GM18511 (cell line): Measurements from ENCODE around the gene ZNF70.
"Not testable (repeated sequence)": the region's sequence is repeated elsewhere in the genome, so short reads cannot be mapped to it uniquely, and the experiment has no call there.

Source experiments
- ATAC-seq: cut with Tn5 transposase; IDR thresholded peaks from one replicate; pipeline ENCODE4 v1.9.1; 2021; ENCODE audit warnings: mild to moderate bottlenecking, moderate library complexity; ENCODE audit not compliant: unreplicated experiment

Gene ZNF70

DNA sequence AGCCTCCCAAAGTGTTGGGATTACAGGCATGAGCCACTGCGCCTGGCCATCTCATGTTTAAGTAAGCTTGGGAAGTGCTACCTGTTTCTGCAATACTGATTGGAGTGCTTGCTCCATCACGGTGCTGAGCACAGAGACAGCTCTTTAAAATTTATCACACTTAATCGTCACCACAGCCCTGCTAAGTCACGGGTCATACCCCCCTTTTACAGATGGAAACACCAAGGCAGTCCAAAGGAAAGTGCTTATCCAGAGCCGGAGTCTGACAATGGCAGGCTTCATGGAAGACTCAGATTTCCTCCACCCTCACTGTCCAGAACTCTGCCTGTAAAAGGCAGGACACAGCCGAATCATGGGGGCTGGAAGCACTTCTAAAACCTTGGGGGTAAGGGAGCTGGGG lies 9.1 kb upstream of the ZNF70 start:
- ATAC-seq: no peak

DNA sequence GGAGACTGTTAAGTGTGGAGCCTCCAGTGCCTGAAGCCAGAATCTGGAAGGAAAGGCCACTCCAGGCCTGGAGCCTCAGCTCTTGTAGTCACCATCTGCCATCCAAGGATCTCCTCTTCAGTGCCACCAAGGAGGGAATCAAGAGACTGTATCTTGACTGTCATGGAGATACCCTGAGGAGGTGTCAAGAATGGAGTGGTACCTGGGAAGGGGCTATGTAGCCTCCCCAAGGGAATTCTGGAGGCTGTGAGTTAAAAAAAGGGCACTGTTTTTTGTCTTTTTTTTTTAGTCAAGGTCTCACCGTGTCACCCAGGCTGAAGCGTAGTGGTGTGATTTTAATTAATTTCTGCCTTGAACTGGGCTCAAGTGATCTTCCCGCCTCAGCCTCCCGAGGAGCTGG lies 8.7 kb upstream of the ZNF70 start:
- ATAC-seq: no peak

DNA sequence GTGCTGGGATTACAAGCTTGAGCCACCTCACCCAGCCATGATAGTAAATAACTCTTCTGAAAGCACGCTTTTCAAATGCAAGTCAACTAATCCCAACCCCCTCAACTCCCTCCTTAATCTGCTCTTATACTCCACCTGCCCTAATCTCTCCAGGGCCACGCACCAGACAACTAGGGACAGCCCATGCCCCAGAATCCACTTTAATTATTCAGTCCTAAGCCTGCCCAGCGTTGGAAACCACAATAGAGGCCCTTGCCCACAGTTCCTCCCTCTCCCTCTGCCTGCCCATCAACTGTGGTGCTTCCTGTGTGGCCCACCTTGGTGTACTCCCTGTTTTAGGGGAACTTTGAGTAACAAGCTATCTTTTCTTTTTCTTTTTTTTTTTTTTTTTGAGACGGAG lies 6.0 kb upstream of the ZNF70 start:
- ATAC-seq: no peak

DNA sequence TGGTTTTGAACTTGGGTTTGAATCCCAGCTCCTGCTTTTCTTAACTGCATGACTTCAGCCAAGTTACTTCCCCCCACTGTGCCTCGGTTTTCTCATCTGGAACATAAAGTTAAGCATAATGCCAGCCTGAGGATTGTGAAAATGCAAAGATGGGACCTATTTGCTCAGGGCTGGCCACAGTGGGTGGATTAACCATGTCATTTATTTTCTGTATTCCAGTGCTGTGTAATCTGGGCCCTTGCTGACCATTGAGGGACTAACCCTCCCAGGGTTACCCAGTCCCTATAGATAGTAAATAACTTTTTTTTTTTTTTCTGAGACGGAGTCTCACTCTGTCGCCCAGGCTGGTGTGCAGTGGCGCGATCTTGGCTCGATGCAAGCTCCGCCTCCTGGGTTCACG lies 4.8 kb upstream of the ZNF70 start:
- no peak for ATAC-seq

DNA sequence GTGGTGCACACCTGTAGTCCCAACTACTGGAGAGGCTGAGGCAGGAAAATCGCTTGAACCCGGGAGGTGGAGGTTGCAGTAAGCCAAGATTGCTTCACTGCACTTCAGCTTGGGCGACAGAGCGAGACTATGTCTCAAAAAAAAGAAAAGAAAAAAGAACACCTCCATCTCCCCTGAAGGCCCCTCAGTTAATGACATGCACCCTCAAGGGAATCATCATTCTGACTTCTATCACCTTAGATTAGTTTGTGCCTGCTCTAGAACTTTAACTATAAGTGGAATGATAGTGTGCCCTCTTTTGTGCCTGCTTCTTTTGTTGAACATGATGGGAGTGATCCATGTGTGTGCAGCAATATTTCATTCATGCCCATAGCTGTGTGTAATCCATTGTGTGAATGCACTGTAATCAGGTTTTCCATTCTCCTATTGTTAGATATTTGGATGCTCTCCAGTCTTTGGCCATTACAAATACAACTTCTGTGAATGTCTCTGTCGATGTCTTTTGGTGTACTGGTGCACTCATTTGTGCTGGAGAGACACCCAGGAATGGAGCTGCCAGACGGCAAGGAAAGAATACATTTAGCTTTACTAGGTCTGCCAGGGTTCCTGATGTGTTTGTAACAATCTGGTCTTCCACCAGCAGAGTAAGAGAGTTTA lies 4.2 kb upstream of the ZNF70 start:
- no peak for ATAC-seq

DNA sequence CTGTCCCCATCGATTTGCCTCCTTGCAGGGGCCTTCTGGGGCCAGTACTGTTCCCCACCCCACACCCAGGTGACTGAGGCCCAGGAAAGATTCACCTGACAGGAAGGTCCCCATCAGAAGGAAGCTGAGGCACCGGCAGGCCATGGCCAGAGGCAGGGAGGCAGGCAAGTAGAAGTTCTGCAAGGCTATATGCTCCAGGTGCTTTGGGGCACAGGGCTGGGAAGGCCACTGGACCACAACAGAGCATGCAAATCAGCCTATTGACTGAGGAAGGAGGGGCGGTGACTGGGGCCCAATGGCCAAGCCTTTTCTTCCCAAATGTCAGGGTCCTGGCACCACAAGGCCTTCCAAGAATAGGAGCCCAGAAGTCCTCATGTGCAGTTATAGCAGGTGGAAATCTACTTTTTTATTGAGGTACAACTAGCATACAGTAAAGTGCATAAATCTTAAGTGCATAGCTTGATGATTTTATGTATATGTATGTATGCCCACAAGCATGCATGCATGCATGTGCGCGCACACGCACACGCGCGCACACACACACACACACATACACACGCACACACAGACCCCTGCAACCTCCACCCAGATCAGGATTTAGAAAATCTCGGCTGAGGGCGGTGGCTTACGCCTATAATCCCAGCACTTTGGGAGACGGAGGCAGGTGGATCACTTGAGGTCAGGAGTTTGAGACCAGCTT lies 3.5 kb upstream of the ZNF70 start, which contains the start of gene VPREB3:
VPREB3 (minus strand) TSS at position 206 of the 700 bp plus-strand sequence; CDS start at position 144, 62 bp downstream.
- no peak for ATAC-seq

DNA sequence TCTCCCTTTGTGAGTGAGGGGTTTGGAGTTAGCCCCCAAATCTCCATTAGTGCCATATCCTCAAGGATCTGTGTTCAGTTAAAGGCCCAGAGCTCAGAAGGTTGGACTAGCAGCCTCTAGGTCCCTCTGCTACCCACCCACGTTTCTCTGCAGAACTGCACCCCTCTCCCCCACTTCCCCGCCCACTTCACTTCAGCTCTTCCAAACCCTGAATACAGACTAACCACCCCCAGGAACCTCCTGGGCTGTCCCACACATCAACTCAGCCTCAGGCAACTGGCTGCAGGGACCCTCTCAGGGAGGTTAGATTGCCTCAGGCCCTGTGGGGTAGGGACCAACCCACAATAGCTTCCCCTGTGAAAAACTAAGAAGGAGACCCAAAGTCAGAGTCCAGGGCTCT lies 2.5 kb upstream of the ZNF70 start:
- ATAC-seq: no peak

DNA sequence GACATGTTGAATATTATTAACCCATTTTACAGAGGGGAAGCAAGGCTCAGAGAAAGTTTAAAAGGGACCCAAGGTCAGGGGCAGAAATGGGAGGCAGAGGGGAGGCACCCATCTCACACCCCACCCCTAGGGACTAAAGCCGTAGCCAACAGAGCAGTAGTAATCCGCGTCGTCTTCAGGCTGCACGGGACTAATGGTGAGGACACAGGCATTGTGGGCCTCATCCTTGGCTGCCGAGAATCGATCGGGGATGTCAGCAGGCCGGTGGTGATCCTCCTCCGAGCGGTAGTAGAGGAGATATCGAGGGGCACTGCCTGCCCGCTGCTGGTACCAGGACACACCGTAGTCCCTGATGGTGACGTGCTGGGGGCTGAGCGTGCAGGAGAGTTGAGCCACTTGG lies 1.8 kb upstream of the ZNF70 start:
- ATAC-seq: no peak

DNA sequence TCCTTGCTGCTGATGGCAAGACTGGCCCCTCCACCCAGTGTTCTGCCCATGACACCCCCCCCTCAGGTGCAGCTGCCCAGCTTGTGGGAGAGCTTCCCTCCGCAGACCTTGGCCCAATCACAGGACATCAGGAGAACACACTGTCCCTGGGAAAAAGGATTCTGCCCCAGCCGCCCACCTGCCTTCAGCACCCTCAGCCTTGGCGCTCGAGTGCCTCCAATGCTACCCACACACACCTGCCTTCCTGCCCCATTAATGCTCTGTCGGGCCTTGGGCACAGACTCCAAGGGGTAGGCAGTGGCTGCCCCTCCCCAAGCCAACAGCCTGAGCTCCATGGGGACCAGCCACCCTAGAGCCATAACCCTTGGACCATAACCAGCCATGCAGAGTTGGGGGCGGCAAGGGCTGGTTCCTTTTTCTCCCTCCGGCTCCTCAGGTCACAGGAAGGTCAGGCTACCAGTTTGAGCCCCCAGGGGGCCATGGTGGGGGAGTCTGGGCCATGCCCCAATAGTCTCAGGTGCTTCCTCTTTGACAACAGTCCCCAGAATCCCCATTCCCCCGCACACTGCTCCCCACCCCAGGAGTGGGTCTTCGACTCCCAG lies 1.3 kb upstream of the ZNF70 start:
- ATAC-seq: no peak

DNA sequence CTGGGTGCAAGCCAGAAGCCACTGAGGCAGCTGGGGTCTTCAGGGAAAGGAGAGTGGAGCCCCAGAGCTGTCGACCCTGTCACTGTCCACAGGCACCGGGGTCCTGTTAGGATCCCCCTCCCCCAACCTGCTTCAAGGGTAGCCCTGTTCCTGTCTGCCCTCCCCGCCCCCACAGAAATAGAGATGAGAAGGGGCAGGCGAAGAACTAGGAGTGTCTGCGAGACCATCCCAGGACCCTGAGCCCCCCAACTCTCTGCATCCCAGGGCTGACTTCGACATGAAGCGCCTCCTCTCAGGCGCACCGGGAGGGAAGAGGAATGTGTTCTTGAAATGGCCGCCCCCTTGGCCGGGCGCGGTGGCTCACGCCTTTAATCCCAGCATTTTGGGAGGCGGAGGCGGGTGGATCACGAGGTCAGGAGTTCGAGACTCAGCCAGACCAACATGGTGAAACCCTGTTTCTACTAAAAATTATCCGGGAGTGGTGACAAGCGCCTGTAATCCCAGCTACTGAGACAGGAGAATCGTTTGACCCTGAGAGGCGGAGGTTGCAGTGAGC lies 607 bp upstream of the ZNF70 start:
- no peak for ATAC-seq

DNA sequence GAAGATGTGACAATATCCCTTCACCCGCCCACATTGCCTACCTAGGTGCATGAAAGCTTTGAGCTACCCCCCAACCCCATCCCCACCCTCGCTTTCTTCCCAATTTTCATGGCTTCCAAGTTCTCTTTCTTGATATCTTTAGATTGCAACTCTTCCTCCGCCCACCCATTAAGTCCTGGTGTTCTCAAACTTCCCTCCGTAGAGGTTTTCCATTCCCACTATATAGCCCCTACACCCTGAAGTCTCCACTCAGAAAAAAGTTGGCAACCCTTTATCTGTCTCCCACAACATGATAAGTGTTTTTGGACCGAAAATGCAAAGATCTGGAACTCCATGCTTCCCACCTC lies 572 bp downstream of the ZNF70 start:
- ATAC-seq: no peak

DNA sequence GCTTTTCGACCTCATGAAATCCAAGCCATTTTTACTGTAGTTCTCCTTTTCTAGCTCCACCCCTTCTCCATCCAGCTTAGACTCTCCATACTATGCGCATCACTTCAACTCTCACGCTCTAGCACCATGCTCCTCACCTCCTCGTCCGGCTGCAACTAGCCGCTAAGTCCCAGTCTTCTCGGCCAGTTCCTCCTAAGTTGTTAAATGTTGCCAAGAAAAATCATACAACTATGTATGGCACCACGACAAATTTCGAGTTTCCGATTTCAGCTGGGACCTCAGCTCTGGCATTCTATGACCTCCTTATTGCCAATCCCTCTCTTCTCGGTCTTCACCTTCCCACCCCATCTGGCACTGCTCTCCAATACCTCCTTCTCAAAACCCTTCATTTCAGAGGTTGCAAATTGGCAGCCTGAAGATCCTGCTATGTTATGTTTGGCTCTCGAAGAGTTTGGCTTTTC lies 1.0 kb downstream of the ZNF70 start:
- no peak for ATAC-seq

DNA sequence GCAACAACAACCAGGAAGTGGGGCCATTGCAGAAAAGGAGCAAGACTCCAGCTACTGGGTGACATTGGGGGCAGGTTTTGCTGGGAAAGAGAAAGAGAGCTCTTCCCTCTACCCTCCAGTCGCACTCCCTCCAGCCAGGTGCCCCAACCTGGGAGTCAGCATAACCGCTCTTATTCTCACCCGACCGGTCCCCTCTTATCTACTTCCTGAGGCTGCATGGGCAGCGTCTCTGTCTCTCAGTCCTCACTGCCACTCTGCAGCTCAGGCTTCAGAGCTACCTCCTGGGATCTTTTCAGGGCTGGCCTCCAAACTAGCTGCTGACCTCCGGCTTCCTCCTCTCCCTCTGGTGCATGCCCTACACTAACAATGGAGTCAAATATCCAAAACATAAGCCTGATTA lies 5.1 kb downstream of the ZNF70 start:
- ATAC-seq: no peak

DNA sequence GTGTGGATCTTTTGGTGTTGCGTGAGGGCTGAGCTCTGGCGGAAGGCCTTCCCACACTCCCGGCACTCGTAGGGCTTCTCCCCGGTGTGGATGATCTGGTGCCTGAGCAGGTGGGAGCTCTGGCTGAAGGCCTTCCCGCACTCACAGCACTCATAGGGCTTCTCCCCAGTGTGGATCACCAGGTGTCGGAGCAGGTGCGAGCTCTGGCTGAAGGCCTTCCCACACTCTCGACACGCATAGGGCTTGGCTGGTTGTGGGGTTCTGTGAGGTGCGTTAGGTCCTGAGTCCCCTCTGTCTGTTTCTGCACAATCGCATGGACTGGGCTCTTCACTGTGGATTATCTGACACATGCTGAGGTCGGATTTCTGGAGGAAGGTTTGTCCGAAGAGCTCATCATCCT lies 6.4 kb downstream of the ZNF70 start:
- ATAC-seq: no peak

DNA sequence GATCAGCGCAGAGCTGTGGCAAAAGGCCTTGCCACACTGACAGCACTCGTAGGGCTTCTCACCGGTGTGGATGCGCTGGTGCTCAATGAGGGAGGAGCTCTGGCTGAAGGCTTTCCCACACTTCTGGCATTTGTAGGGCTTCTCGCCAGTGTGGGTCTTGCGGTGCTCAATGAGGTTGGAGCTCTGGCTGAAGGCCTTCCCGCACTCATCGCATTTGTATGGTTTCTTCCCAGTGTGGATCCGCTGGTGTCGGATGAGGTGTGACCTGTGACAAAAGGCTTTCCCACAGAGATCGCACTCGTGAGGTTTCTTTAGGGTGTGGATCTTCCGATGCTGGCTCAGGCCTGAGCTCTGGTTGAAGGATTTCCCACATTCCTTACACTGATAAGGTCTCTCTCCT lies 6.9 kb downstream of the ZNF70 start:
- ATAC-seq: no peak

DNA sequence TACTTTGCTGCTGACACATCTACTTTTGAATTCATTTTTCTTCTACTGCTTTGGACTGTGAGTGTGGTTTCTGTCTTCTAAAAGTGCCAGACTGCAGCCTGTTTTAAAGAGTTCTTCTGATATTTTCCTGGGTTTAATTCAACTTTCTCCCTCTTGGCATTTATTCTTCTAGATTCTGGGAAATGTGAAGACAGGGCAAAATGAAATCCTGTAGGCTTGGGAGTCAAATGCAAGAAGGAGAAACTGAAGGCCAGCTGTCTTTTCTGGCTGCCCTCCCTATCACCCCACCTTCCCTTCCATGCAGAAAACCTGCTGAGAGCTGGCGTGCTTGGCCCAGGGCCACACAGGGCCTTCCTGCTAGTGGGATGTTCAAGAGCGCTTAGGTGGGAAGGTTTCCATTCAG lies 7.6 kb downstream of the ZNF70 start:
- no peak for ATAC-seq

DNA sequence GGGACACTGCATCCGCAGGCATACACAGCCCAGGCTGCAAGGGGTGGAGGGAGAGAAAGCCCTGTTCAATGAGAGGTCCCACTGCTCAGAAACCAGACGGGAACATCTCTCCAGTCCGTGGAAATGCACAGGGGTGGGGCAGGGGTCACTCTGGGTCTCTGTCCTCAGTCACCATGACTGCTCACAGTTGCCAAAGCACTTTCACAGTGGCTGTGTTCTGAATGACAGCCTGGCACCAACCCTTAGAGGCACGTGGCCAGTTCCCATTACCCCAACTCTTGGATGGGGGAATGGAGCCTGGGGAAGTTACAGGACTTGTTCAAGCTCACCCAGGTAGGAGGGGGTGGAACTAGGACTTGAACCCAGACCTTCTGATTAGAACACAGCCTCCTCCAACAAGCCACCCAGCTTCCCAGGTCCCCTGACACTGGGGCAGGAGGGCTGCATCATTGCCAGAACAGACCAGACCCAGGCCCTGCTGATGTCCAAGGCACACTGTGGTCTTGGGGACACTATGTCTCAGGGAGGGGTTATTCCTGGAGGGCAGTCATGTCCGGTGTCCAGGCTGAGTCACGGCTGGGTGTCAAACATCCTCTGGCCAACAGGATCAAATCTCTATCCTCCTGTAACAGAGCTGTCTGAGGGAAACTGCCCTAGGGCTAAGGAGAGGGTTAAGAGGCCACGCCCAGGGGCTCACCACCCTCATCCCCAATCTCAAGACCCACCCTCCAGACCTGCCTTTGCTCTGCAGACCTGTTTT lies 8.2 kb downstream of the ZNF70 start:
- ATAC-seq: no peak

DNA sequence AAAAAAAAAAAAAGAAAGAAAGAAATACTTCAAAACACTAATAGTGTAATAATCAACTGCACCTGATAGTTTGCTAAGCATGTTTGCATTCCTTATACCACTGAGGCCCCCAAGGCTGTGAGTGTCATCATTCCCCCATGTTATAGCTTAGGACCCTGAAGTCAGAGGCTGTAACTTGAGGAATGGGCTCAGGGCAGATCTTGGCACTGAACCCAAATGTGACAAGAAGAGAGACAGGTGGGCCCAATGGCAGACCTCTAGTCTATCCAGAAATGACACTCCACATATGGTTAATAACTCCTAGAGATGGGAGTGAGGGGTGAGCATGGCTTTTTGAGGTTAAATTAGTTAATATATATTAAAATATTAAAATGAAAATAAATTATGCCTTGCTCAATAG lies 13.2 kb downstream of the ZNF70 start:
- no peak for ATAC-seq

DNA sequence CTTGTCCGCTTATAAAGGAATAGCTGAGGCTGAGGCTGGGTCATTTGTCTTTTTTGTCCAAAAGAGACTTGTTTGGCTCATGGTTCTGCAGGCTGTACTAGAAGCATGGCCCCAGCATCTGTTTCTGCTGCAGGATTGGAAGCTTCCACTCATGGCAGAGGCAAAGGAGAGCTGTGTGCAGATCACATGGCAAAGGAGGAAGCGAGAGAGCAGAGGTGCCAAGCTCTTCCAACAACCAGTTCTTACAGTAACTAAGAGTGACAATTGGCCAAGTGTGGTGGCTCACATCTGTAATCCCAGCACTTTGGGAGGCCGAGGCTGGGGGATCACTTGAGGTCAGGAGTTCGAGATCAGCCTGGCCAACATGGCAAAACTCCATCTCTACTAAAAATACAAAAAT lies 22.8 kb downstream of the ZNF70 start:
- not testable (repeated sequence) for ATAC-seq

DNA sequence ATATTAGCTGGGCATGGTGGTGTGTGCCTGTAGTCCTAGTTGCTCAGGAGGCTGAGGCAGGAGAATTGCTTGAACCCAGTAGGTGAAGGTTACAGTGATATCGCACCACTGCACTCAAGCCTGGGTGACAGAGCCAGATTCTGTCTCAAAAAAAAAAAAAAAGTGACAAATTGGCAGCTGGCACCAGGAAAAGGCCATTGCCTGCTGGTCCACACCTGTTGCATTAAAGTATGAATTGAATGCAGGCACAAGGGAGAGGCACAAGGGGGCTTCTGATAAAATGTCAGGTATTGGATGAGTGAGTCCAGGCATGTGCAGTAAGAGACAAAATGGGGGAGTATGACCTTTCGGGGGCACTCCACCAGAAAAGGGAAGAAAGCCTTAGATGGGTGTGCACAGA lies 28.2 kb downstream of the ZNF70 start:
- no peak for ATAC-seq

DNA sequence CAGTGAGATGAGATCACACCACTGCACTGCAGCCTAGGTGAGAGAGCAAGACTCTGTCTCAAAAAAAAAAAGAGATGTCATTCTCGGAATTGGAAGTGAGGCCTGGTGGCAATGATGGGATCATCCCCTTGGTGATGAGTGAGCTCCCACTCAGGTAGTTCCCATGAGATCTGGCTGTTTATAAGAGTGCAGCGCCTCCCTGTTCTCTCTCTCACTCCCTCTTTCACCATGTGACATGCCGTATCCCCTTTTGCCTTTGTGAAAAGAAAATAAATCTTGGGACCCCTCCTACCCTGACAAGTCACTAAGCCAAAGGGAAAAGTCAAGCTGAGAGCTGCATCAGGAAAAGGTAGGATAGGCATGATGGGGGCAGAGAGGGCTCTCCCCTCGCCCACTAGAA lies 28.8 kb downstream of the ZNF70 start:
- ATAC-seq: no peak
